Upper lobe of left lung (tissue), 6 donors: ENCODE results near the gene TLN1. TPM values are rescaled to one million over a fixed set of nuclear protein-coding genes. Genes with fewer than 3 reads are reported as not detected.

Source experiments
- ATAC-seq, 2 donors: fragments of 200-7000 bp; cut with Tn5 transposase; one replicate each; pipeline ENCODE4 v1.9.1; 2022; ENCODE audit warnings: mild to moderate bottlenecking in 2 of 2, moderate library complexity in 2 of 2; ENCODE audit not compliant: low FRiP score in 2 of 2
- DNase-seq, 2 donors: peaks; one replicate each; pipeline ENCODE4 v3.0.0-alpha.2; 2019 to 2020
- H3K27ac ChIP-seq, 4 donors: fragments of 200-600 bp; sonication (generic); one replicate each; pipeline ENCODE4 v1.5.1; 2016 to 2019
- H3K27me3 ChIP-seq, 4 donors: fragments of 200-600 bp; sonication (generic); one replicate each; pipeline ENCODE4 v1.5.1; 2017 to 2019
- H3K36me3 ChIP-seq, 4 donors: fragments of 200-600 bp; sonication (generic); one replicate each; pipeline ENCODE4 v1.5.1; 2016 to 2019
- H3K4me1 ChIP-seq, 4 donors: fragments of 200-600 bp; sonication (generic); one replicate each; pipeline ENCODE4 v1.5.1; 2018 to 2019
- H3K4me3 ChIP-seq, 4 donors: fragments of 200-600 bp; sonication (generic); one replicate each; pipeline ENCODE4 v1.5.1; 2017 to 2019; ENCODE audit warnings: mild to moderate bottlenecking in 2 of 4, moderate library complexity in 1 of 4
- H3K9me3 ChIP-seq, 4 donors: fragments of 200-600 bp; sonication (generic); one replicate each; pipeline ENCODE4 v1.5.1; 2018 to 2019
- CTCF ChIP-seq, 6 experiments: fragments of 450-650 bp in 4 of 6; fragments of 200-600 bp in 2 of 6; sonication (generic) in 2 of 6; IDR thresholded peaks; one replicate each; pipeline ENCODE4 v1.5.1; 2016 to 2019; ENCODE audit warnings: antibody characterized with exemption in 6 of 6
- EP300 ChIP-seq, 4 donors: sonication (generic); formaldehyde crosslinking; IDR thresholded peaks; one replicate each; pipeline ENCODE4 v1.5.1; 2017; ENCODE audit warnings: antibody characterized with exemption in 4 of 4, control low read depth in 2 of 4
- POLR2A ChIP-seq, 4 donors: fragments of 450-650 bp; IDR thresholded peaks; one replicate each; pipeline ENCODE4 v1.5.1; 2016 to 2017; ENCODE audit warnings: antibody characterized with exemption in 4 of 4, mild to moderate bottlenecking in 2 of 4
- POLR2AphosphoS5 ChIP-seq, 2 donors: sonication (generic); formaldehyde crosslinking; IDR thresholded peaks; one replicate each; pipeline ENCODE4 v1.5.1; 2017; ENCODE audit warnings: antibody characterized with exemption in 2 of 2
- WGBS, 2 donors: methylation state at CpG; one replicate each; pipeline ENCODE4 v1.1.5; 2017 to 2018; 5-methylcytosine and 5-hydroxymethylcytosine counted together
- total RNA-seq, 6 donors: library from RNA; depleted of rRNA in 4 of 6; stranded (reverse); fragments of >200 nt in 4 of 6; gene quantifications; one replicate each; pipeline versions ENCODE4 v1.1.0 to v1.2.1, GENCODE V29; 2016 to 2021
- donor health status: DM: no; HTN: no; CAD: no; lungs with moderate emphysema.
- donor health status: DM: no; HTN: yes; CAD: no; lungs with severe emphysema.

The TLN1 gene
- total RNA-seq, 6 donors from 2014 or later = 237 to 557 (median 325) TPM

- no peaks in the 10 kb centered on the region for H3K36me3 ChIP-seq
- H3K4me1 ChIP-seq = peaks cover 20 to 23% (median 21%) of the 10 kb centered on the region in 4 donors
- DNase-seq = no peak
- no peak overlapping the region for H3K27ac ChIP-seq
- peak; percentile 64 to 81 for ATAC-seq
- WGBS, 2 donors = 56 to 74% methylated on average over 7 of the region's 7 CpGs
- no peaks in the 10 kb centered on the region for H3K27me3 ChIP-seq
- no peaks in the 10 kb centered on the region for H3K9me3 ChIP-seq
- TF ChIP-seq EP300 (IDR thresholded peaks at IDR 0.05) (no peak), POLR2AphosphoS5 (IDR thresholded peaks at IDR 0.05) (no peak), POLR2A (IDR thresholded peaks at IDR 0.05) (no peak), CTCF (IDR thresholded peaks at IDR 0.05) (no peak)
- no peak overlapping the region for H3K4me3 ChIP-seq
Measured at GRCh38 chr9:35774907-35775635, 43.1 kb upstream of the TLN1 start.

- no peak overlapping the region for H3K4me3 ChIP-seq
Measured at GRCh38 chr9:35771943-35772342, 39.9 kb upstream of the TLN1 start.

GRCh38 chr9:35771534-35771933 lies 39.5 kb upstream of the TLN1 start:
- no peak for DNase-seq
- peak overlapping the region; percentile 30 to 82 (median 57) for H3K27ac ChIP-seq
- 11 to 22% methylated on average over 1 of the region's 1 CpG for WGBS, 2 donors

More at GRCh38 chr9:35771943-35772342, 39.9 kb upstream of the TLN1 start:
- Histone ChIP-seq H3K9me3 (no peaks in the 10 kb centered on the region), H3K27ac (peak overlapping the region in 2 of 4 donors; percentile 63 to 82), H3K36me3 (no peaks in the 10 kb centered on the region), H3K4me1 (peaks cover 20 to 23% (median 21%) of the 10 kb centered on the region in 4 donors), H3K27me3 (no peaks in the 10 kb centered on the region)
- no peak for DNase-seq
- 51 to 69% methylated on average over 3 of the region's 3 CpGs for WGBS, 2 donors
- no peak for TF ChIP-seq POLR2AphosphoS5 (IDR thresholded peaks at IDR 0.05)
- TF ChIP-seq EP300 (IDR thresholded peaks at IDR 0.05) = no peak
- no peak for TF ChIP-seq POLR2A (IDR thresholded peaks at IDR 0.05)
- no peak for TF ChIP-seq CTCF (IDR thresholded peaks at IDR 0.05)
- ATAC-seq = no peak

GRCh38 chr9:35771075-35771433 lies 39.1 kb upstream of the TLN1 start:
- H3K27me3 ChIP-seq = no peaks in the 10 kb centered on the region
- ATAC-seq (peak in 1 of 2 donors; percentile 54), DNase-seq (peak in 1 of 2 donors; percentile 47)
- WGBS, 2 donors = 12 to 30% methylated on average over 4 of the region's 4 CpGs
- TF ChIP-seq POLR2AphosphoS5 (IDR thresholded peaks at IDR 0.05) (peak in 1 of 2 donors; percentile 11), POLR2A (IDR thresholded peaks at IDR 0.05) (no peak)
- H3K9me3 ChIP-seq = no peaks in the 10 kb centered on the region
- H3K4me3 ChIP-seq = no peak overlapping the region
- no peaks in the 10 kb centered on the region for H3K36me3 ChIP-seq
- H3K4me1 ChIP-seq = peaks cover 20 to 23% (median 21%) of the 10 kb centered on the region in 4 donors
- H3K27ac ChIP-seq = peak overlapping the region; percentile 30 to 82 (median 57)

More at GRCh38 chr9:35771534-35771933, 39.5 kb upstream of the TLN1 start:
- Histone ChIP-seq H3K4me3 (no peak overlapping the region), H3K9me3 (no peaks in the 10 kb centered on the region), H3K27me3 (no peaks in the 10 kb centered on the region), H3K4me1 (peaks cover 20 to 23% (median 21%) of the 10 kb centered on the region in 4 donors), H3K36me3 (no peaks in the 10 kb centered on the region)
- ATAC-seq = no peak
- TF ChIP-seq POLR2AphosphoS5 (IDR thresholded peaks at IDR 0.05) (no peak), EP300 (IDR thresholded peaks at IDR 0.05) (no peak), POLR2A (IDR thresholded peaks at IDR 0.05) (no peak), CTCF (IDR thresholded peaks at IDR 0.05) (no peak)

- Histone ChIP-seq H3K4me3 (no peak overlapping the region), H3K9me3 (no peaks in the 10 kb centered on the region), H3K27me3 (no peaks in the 10 kb centered on the region), H3K4me1 (peaks cover 17 to 23% (median 21%) of the 10 kb centered on the region in 4 donors), H3K36me3 (no peaks in the 10 kb centered on the region), H3K27ac (no peak overlapping the region)
- ATAC-seq (no peak), DNase-seq (no peak)
- WGBS, 2 donors = 93 to 100% methylated on average over 1 of the region's 1 CpG
- TF ChIP-seq CTCF (IDR thresholded peaks at IDR 0.05) = no peak
Measured at GRCh38 chr9:35769763-35770162, 37.8 kb upstream of the TLN1 start.
